CD4-positive, alpha-beta T cell (primary cell): ENCODE measurements around the gene RPL6. TPM values are rescaled to one million over a fixed set of nuclear protein-coding genes. Genes with fewer than 3 reads are reported as not detected.

ENCODE experiments used
- ATAC-seq: fragments of 200-7000 bp; cut with Tn5 transposase; one replicate; pipeline ENCODE4 v1.10.0; 2022; ENCODE audit warnings: mild to moderate bottlenecking; ENCODE audit not compliant: poor library complexity
- CTCF ChIA-PET: fragments of 350-600 bp; sonication (Branson Sonifier 250); formaldehyde crosslinking; loops from one replicate; lab custom pipeline; 2021; ENCODE audit warnings: antibody characterized with exemption, inconsistent platforms; lab: Charles Lee
- POLR2A ChIA-PET: fragments of 350-600 bp; sonication (Branson Sonifier 250); formaldehyde crosslinking; loops from one replicate; lab custom pipeline; 2021; ENCODE audit warnings: antibody characterized with exemption, inconsistent platforms; lab: Charles Lee
- DNase-seq, 14 experiments: peaks; one replicate each; pipeline ENCODE4 v3.0.0-alpha.2; 2013 to 2020; ENCODE audit warnings: mixed read lengths in 2 of 14
- H3K27ac ChIP-seq, 2 donors: one replicate each; pipeline versions ENCODE4 v1.5.1 to v1.7.0; 2013; ENCODE audit warnings: low read length in 2 of 2, low read depth in 1 of 2, mild to moderate bottlenecking in 1 of 2
- H3K27me3 ChIP-seq, 2 experiments: 1 replicate in 1 of 2; 2 replicates in 1 of 2; pipeline versions ENCODE4 v1.6.1 to v1.7.0; 2013; ENCODE audit warnings: low read length in 2 of 2, control low read depth in 1 of 2, mild to moderate bottlenecking in 1 of 2, moderate library complexity in 1 of 2; ENCODE audit not compliant: insufficient read depth in 2 of 2, control insufficient read depth in 1 of 2
- H3K36me3 ChIP-seq: one replicate; pipeline ENCODE4 v1.6.1; 2013; ENCODE audit warnings: low read length, control low read depth; ENCODE audit not compliant: insufficient read depth
- H3K4me1 ChIP-seq: one replicate; pipeline ENCODE4 v1.6.1; 2013; ENCODE audit warnings: low read length, control low read depth; ENCODE audit not compliant: insufficient read depth
- H3K4me3 ChIP-seq: one replicate; pipeline ENCODE4 v1.5.1; 2013; ENCODE audit warnings: mild to moderate bottlenecking, low read length, moderate library complexity
- H3K9me3 ChIP-seq, 2 experiments: 1 replicate in 1 of 2; 2 replicates in 1 of 2; pipeline versions ENCODE4 v1.6.1 to v1.7.0; 2013; ENCODE audit warnings: low read length in 2 of 2, mild to moderate bottlenecking in 2 of 2, control low read depth in 1 of 2, moderate library complexity in 1 of 2; ENCODE audit not compliant: control insufficient read depth in 1 of 2, insufficient read depth in 1 of 2
- H3K27ac Mint-ChIP-seq: one replicate; pipeline ENCODE4 v1.8.0; 2020; ENCODE audit warnings: mixed read lengths
- H3K27me3 Mint-ChIP-seq: one replicate; pipeline ENCODE4 v1.8.0; 2021; ENCODE audit warnings: mixed read lengths
- H3K36me3 Mint-ChIP-seq: one replicate; pipeline ENCODE4 v1.8.0; 2021; ENCODE audit warnings: low read depth, mixed read lengths
- H3K4me1 Mint-ChIP-seq: one replicate; pipeline ENCODE4 v1.8.0; 2021; ENCODE audit warnings: low read depth, mixed read lengths
- H3K4me3 Mint-ChIP-seq: one replicate; pipeline ENCODE4 v1.8.0; 2020; ENCODE audit warnings: mild to moderate bottlenecking, mixed read lengths
- H3K9me3 Mint-ChIP-seq: one replicate; pipeline ENCODE4 v1.8.0; 2020; ENCODE audit warnings: mixed read lengths
- CTCF ChIP-seq: fragments of 200-600 bp; IDR thresholded peaks from one replicate; pipeline ENCODE4 v1.8.0; 2022; ENCODE audit warnings: antibody characterized with exemption, mild to moderate bottlenecking
- intact Hi-C, 2 experiments: fragments of 100-400 bp; cut with DNase I in 1 of 2; cut with micrococcal nuclease in 1 of 2; formaldehyde crosslinking; loops; one replicate each; pipeline versions ENCODE4 v1.15.1 to v1.9.0; 2023 to 2025; cut with DNase I, micrococcal nuclease
- total RNA-seq, 174 experiments: library from RNA in 2 of 174; stranded (reverse) in 2 of 174; gene quantifications; one replicate each; pipeline ENCODE4 v1.2.3 and lab custom pipeline; 2021 to 2026

RPL6 gene
- total RNA-seq, 2 experiments from 2014 or later: 1,794 to 1,807 TPM

- no peaks in the 10 kb centered on the region for H3K27me3 Mint-ChIP-seq
- no peaks in the 10 kb centered on the region for H3K9me3 ChIP-seq
Measured at GRCh38 chr12:112374166-112374740, 35.2 kb downstream of the RPL6 start.

GRCh38 chr12:112370868-112371510, 38.4 kb downstream of the RPL6 start:
- H3K4me3 ChIP-seq: no peak overlapping the region
- no peaks in the 10 kb centered on the region for H3K36me3 Mint-ChIP-seq
- H3K4me1 ChIP-seq: no peaks in the 10 kb centered on the region
- no peak for ATAC-seq
- H3K4me3 Mint-ChIP-seq: no peak overlapping the region
- H3K27me3 Mint-ChIP-seq: no peaks in the 10 kb centered on the region
- H3K9me3 Mint-ChIP-seq: no peaks in the 10 kb centered on the region
- no peaks in the 10 kb centered on the region for H3K36me3 ChIP-seq
- H3K9me3 ChIP-seq: no peaks in the 10 kb centered on the region
- no peak for DNase-seq
- intact Hi-C loops: no loop called here
- CTCF ChIA-PET: no interaction called here
- TF ChIP-seq CTCF: no peak
- H3K27ac ChIP-seq: no peak overlapping the region
- no peak overlapping the region for H3K27ac Mint-ChIP-seq
- peaks cover 25% of the 10 kb centered on the region for H3K4me1 Mint-ChIP-seq
- no peaks in the 10 kb centered on the region for H3K27me3 ChIP-seq
- POLR2A ChIA-PET: interaction anchor here (0.6 kb wide), 1 partner anchor 23 kb away, joined by 3 read pairs; no protein-coding TSS in a partner anchor

More at GRCh38 chr12:112374166-112374740, 35.2 kb downstream of the RPL6 start:
- no peak overlapping the region for H3K4me3 ChIP-seq
- ATAC-seq: no peak
- no peak overlapping the region for H3K27ac Mint-ChIP-seq
- intact Hi-C loops: no loop called here
- H3K36me3 Mint-ChIP-seq: no peaks in the 10 kb centered on the region
- POLR2A ChIA-PET: no interaction called here
- H3K4me3 Mint-ChIP-seq: no peak overlapping the region
- CTCF ChIA-PET: no interaction called here
- no peaks in the 10 kb centered on the region for H3K4me1 ChIP-seq
- no peaks in the 10 kb centered on the region for H3K27me3 ChIP-seq
- H3K27ac ChIP-seq: no peak overlapping the region
- no peak for DNase-seq
- H3K4me1 Mint-ChIP-seq: peaks cover 25% of the 10 kb centered on the region
- TF ChIP-seq CTCF: no peak
- H3K36me3 ChIP-seq: no peaks in the 10 kb centered on the region
- no peaks in the 10 kb centered on the region for H3K9me3 Mint-ChIP-seq

- Histone ChIP-seq H3K36me3 (no peaks in the 10 kb centered on the region), H3K27me3 (no peaks in the 10 kb centered on the region), H3K9me3 (no peaks in the 10 kb centered on the region), H3K27ac (no peak overlapping the region), H3K4me1 (no peaks in the 10 kb centered on the region), H3K4me3 (no peak overlapping the region)
- ChIA-PET CTCF (no interaction called here), POLR2A (interaction anchor here (1.0 kb wide), 1 partner anchor 9 kb away, joined by 3 read pairs; no protein-coding TSS in a partner anchor)
- no peak overlapping the region for H3K27ac Mint-ChIP-seq
- H3K27me3 Mint-ChIP-seq: no peaks in the 10 kb centered on the region
- intact Hi-C loops: no loop called here
- DNase-seq (no peak), ATAC-seq (no peak)
- H3K36me3 Mint-ChIP-seq: no peaks in the 10 kb centered on the region
- no peaks in the 10 kb centered on the region for H3K9me3 Mint-ChIP-seq
- H3K4me3 Mint-ChIP-seq: no peak overlapping the region
- peaks cover 25% of the 10 kb centered on the region for H3K4me1 Mint-ChIP-seq
- no peak for TF ChIP-seq CTCF
Measured at GRCh38 chr12:112370199-112370598, 39.2 kb downstream of the RPL6 start.
